ENCODE measurements around the gene KRTAP1-5.
"Not testable (repeated sequence)": the region's sequence is repeated elsewhere in the genome, so short reads cannot be mapped to it uniquely, and the experiment has no call there.

Gene KRTAP1-5

GRCh38 chr17:41002814-41003213, 24.2 kb downstream of the KRTAP1-5 start:
- Histone ChIP-seq H3K9me3 (ENCODE audit: control insufficient read depth, low read length) (no peaks in the 10 kb centered on the region), H3K36me3 (ENCODE audit: control insufficient read depth, insufficient read depth, low read length) (no peaks in the 10 kb centered on the region), H3K27ac (ENCODE audit: low read depth, low read length, severe bottlenecking) (no peak overlapping the region), H3K4me3 (ENCODE audit: extremely low read depth, insufficient read depth, low read length, poor library complexity, severe bottlenecking) (no peak overlapping the region), H3K4me1 (ENCODE audit: control insufficient read depth, insufficient read depth, low read length, poor library complexity, severe bottlenecking) (no peaks in the 10 kb centered on the region)
- 71 to 73% methylated on average over 2 to 3 of the region's 5 CpGs for WGBS, 2 experiments (ENCODE audit: insufficient coverage in 2 of 2)

DNA sequence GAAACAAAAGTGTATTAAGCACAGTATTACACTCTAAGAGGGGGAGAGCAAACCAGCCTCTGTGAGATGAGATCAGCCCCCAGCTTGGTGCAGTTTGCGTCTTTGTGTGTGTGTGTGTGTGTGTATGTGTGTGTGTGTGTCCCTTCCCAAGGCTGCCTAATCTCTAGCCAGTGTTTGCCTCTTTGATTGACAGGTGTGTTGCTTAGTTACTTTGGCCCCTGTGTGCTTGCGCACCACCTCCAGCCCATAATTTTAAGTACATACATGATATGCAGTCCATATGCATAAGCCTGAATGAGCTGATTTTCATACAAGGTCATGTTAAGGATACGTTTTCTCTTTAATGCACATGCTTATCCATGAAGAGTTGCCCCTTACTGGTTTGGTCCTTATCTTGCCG, 25.2 kb downstream of the KRTAP1-5 start:
- no peak overlapping the region for H3K4me3 ChIP-seq (ENCODE audit: extremely low read depth, insufficient read depth, low read length, poor library complexity, severe bottlenecking)
- 88 to 100% methylated on average over 1 of the region's 4 CpGs for WGBS, 2 experiments (ENCODE audit: insufficient coverage in 2 of 2)
- no peaks in the 10 kb centered on the region for H3K36me3 ChIP-seq (ENCODE audit: control insufficient read depth, insufficient read depth, low read length)
- H3K4me1 ChIP-seq (ENCODE audit: control insufficient read depth, insufficient read depth, low read length, poor library complexity, severe bottlenecking), result no peaks in the 10 kb centered on the region
- no peak overlapping the region for H3K27ac ChIP-seq (ENCODE audit: low read depth, low read length, severe bottlenecking)
- H3K9me3 ChIP-seq (ENCODE audit: control insufficient read depth, low read length), result no peaks in the 10 kb centered on the region

- not testable (repeated sequence) for H3K4me3 ChIP-seq (ENCODE audit: extremely low read depth, insufficient read depth, low read length, poor library complexity, severe bottlenecking); H3K9me3 ChIP-seq (ENCODE audit: control insufficient read depth, low read length); H3K27ac ChIP-seq (ENCODE audit: low read depth, low read length, severe bottlenecking); H3K36me3 ChIP-seq (ENCODE audit: control insufficient read depth, insufficient read depth, low read length); H3K4me1 ChIP-seq (ENCODE audit: control insufficient read depth, insufficient read depth, low read length, poor library complexity, severe bottlenecking)
- WGBS, 2 experiments (ENCODE audit: insufficient coverage in 2 of 2), result 85 to 89% methylated on average over 5 of the region's 6 CpGs
Measured at GRCh38 chr17:40999563-40999962, 27.4 kb downstream of the KRTAP1-5 start, which contains the start of gene KRTAP3-2. Gene KRTAP3-2 (minus strand): TSS chr17:40999906. CDS start chr17:40999853, 53 bp downstream.

- Histone ChIP-seq H3K36me3 (ENCODE audit: control insufficient read depth, insufficient read depth, low read length) (no peaks in the 10 kb centered on the region), H3K4me3 (ENCODE audit: extremely low read depth, insufficient read depth, low read length, poor library complexity, severe bottlenecking) (no peak overlapping the region), H3K27ac (ENCODE audit: low read depth, low read length, severe bottlenecking) (no peak overlapping the region), H3K4me1 (ENCODE audit: control insufficient read depth, insufficient read depth, low read length, poor library complexity, severe bottlenecking) (no peaks in the 10 kb centered on the region), H3K9me3 (ENCODE audit: control insufficient read depth, low read length) (no peaks in the 10 kb centered on the region)
- WGBS, 2 experiments (ENCODE audit: insufficient coverage in 2 of 2), result 76 to 86% methylated on average over 1 to 2 of the region's 2 CpGs
Measured at GRCh38 chr17:40997361-40997760, 29.6 kb downstream of the KRTAP1-5 start.

GRCh38 chr17:40996829-40997228, 30.2 kb downstream of the KRTAP1-5 start:
- no peaks in the 10 kb centered on the region for H3K9me3 ChIP-seq (ENCODE audit: control insufficient read depth, low read length)
- no peak overlapping the region for H3K4me3 ChIP-seq (ENCODE audit: extremely low read depth, insufficient read depth, low read length, poor library complexity, severe bottlenecking)
- H3K36me3 ChIP-seq (ENCODE audit: control insufficient read depth, insufficient read depth, low read length), result no peaks in the 10 kb centered on the region
- 60 to 89% methylated on average over 1 of the region's 4 CpGs for WGBS, 2 experiments (ENCODE audit: insufficient coverage in 2 of 2)
- H3K27ac ChIP-seq (ENCODE audit: low read depth, low read length, severe bottlenecking), result no peak overlapping the region
- H3K4me1 ChIP-seq (ENCODE audit: control insufficient read depth, insufficient read depth, low read length, poor library complexity, severe bottlenecking), result no peaks in the 10 kb centered on the region

GRCh38 chr17:40995116-40995515, 31.9 kb downstream of the KRTAP1-5 start:
- Histone ChIP-seq H3K27ac (ENCODE audit: low read depth, low read length, severe bottlenecking) (no peak overlapping the region), H3K36me3 (ENCODE audit: control insufficient read depth, insufficient read depth, low read length) (no peaks in the 10 kb centered on the region), H3K4me3 (ENCODE audit: extremely low read depth, insufficient read depth, low read length, poor library complexity, severe bottlenecking) (no peak overlapping the region), H3K9me3 (ENCODE audit: control insufficient read depth, low read length) (no peaks in the 10 kb centered on the region), H3K4me1 (ENCODE audit: control insufficient read depth, insufficient read depth, low read length, poor library complexity, severe bottlenecking) (no peaks in the 10 kb centered on the region)
- WGBS, 2 experiments (ENCODE audit: insufficient coverage in 2 of 2), result no CpG with 5 or more reads among the region's 1 CpG

- no peaks in the 10 kb centered on the region for H3K4me1 ChIP-seq (ENCODE audit: control insufficient read depth, insufficient read depth, low read length, poor library complexity, severe bottlenecking)
- H3K9me3 ChIP-seq (ENCODE audit: control insufficient read depth, low read length), result no peaks in the 10 kb centered on the region
- no peak within 1 kb of the TSS for H3K27ac ChIP-seq (ENCODE audit: low read depth, low read length, severe bottlenecking)
- H3K36me3 ChIP-seq (ENCODE audit: control insufficient read depth, insufficient read depth, low read length), result no peaks in the 10 kb centered on the region
- H3K4me3 ChIP-seq (ENCODE audit: extremely low read depth, insufficient read depth, low read length, poor library complexity, severe bottlenecking), result no peak within 1 kb of the TSS
- WGBS, 2 experiments (ENCODE audit: insufficient coverage in 2 of 2), result 67 to 83% methylated on average over 3 to 4 of the region's 4 CpGs
Measured at GRCh38 chr17:40993839-40994238, 33.2 kb downstream of the KRTAP1-5 start, which contains the start of gene KRTAP3-3. Gene KRTAP3-3 (minus strand): TSS chr17:40994164. CDS start chr17:40994097, 67 bp downstream.

DNA sequence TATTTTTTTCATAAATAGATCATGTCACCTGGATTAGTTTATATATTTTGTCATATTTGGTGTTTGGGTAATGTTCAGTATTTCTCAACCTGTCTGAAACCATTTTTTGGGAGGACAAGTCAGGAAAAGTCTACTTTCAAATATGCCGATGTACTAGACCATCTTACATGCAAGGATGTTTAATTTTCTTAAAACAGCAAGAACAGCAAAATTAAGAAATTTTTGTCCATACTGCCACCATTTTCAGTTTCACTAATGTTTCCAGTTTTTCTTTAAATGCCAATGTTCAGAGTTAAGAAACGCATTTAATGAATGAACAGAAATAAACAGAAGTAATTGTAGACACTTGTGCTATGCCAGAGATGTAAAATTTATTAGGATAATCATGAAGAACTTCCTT, 33.9 kb downstream of the KRTAP1-5 start:
- 100% methylated on average over 1 of the region's 2 CpGs for WGBS, 2 experiments (ENCODE audit: insufficient coverage in 2 of 2)
- H3K27ac ChIP-seq (ENCODE audit: low read depth, low read length, severe bottlenecking), result no peak overlapping the region
- no peaks in the 10 kb centered on the region for H3K4me1 ChIP-seq (ENCODE audit: control insufficient read depth, insufficient read depth, low read length, poor library complexity, severe bottlenecking)
- no peaks in the 10 kb centered on the region for H3K9me3 ChIP-seq (ENCODE audit: control insufficient read depth, low read length)
- no peaks in the 10 kb centered on the region for H3K36me3 ChIP-seq (ENCODE audit: control insufficient read depth, insufficient read depth, low read length)
- H3K4me3 ChIP-seq (ENCODE audit: extremely low read depth, insufficient read depth, low read length, poor library complexity, severe bottlenecking), result no peak overlapping the region

- 92 to 100% methylated on average over 1 of the region's 3 CpGs for WGBS, 2 experiments (ENCODE audit: insufficient coverage in 2 of 2)
- Histone ChIP-seq H3K4me3 (ENCODE audit: extremely low read depth, insufficient read depth, low read length, poor library complexity, severe bottlenecking) (no peak overlapping the region), H3K9me3 (ENCODE audit: control insufficient read depth, low read length) (no peaks in the 10 kb centered on the region), H3K4me1 (ENCODE audit: control insufficient read depth, insufficient read depth, low read length, poor library complexity, severe bottlenecking) (no peaks in the 10 kb centered on the region), H3K27ac (ENCODE audit: low read depth, low read length, severe bottlenecking) (no peak overlapping the region), H3K36me3 (ENCODE audit: control insufficient read depth, insufficient read depth, low read length) (no peaks in the 10 kb centered on the region)
Measured at GRCh38 chr17:40992666-40993065, 34.3 kb downstream of the KRTAP1-5 start.

GRCh38 chr17:40986920-40987319, 40.1 kb downstream of the KRTAP1-5 start:
- WGBS, 2 experiments (ENCODE audit: insufficient coverage in 2 of 2), result 86 to 88% methylated on average over 7 of the region's 8 CpGs
- Histone ChIP-seq H3K36me3 (ENCODE audit: control insufficient read depth, insufficient read depth, low read length) (no peaks in the 10 kb centered on the region), H3K4me1 (ENCODE audit: control insufficient read depth, insufficient read depth, low read length, poor library complexity, severe bottlenecking) (no peaks in the 10 kb centered on the region), H3K9me3 (ENCODE audit: control insufficient read depth, low read length) (no peaks in the 10 kb centered on the region), H3K4me3 (ENCODE audit: extremely low read depth, insufficient read depth, low read length, poor library complexity, severe bottlenecking) (no peak overlapping the region), H3K27ac (ENCODE audit: low read depth, low read length, severe bottlenecking) (no peak overlapping the region)

DNA sequence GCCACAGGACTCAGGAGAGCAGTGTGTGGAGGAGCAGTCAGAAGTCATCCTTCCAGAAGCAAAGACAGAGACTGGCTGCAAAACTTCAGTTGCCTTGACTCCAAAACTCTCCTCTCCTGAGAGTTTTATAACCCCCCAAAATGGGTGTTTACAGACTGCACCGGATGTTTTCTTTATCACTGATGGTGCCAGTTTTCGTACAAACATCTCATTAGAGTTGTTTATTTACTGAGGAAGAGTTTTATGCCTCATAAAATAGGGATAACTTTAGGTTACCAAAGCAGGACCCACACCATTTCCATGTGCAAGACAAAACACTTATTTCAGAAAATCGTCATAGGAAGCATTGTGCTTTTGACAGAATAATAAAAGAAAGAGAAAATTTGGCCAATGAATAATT, 42.8 kb downstream of the KRTAP1-5 start, which contains the start of gene KRT40:
Gene KRT40, minus strand, starts transcription at position 101 of the 400 bp plus-strand sequence. Its CDS starts 53 bp downstream, at position 48.
- Histone ChIP-seq H3K4me1 (ENCODE audit: control insufficient read depth, insufficient read depth, low read length, poor library complexity, severe bottlenecking) (no peaks in the 10 kb centered on the region), H3K4me3 (ENCODE audit: extremely low read depth, insufficient read depth, low read length, poor library complexity, severe bottlenecking) (no peak within 1 kb of the TSS), H3K9me3 (ENCODE audit: control insufficient read depth, low read length) (no peaks in the 10 kb centered on the region), H3K27ac (ENCODE audit: low read depth, low read length, severe bottlenecking) (no peak within 1 kb of the TSS), H3K36me3 (ENCODE audit: control insufficient read depth, insufficient read depth, low read length) (no peaks in the 10 kb centered on the region)
- 83% methylated on average over 1 of the region's 3 CpGs; no CpG with 5 or more reads in 1 of the 2 experiments for WGBS, 2 experiments (ENCODE audit: insufficient coverage in 2 of 2)
